Measurements from ENCODE around the gene PCYT1A.
"Not testable (repeated sequence)": the region's sequence is repeated elsewhere in the genome, so short reads cannot be mapped to it uniquely, and the experiment has no call there.

Gene PCYT1A

GRCh38 chr3:196287440-196288140 lies at the start of gene PCYT1A:
PCYT1A (minus strand) TSS chr3:196287726; CDS start chr3:196270531, 17,195 bp downstream.
- DNase-seq: peak; percentile 94

GRCh38 chr3:196336319-196337145 lies 49.0 kb upstream of the PCYT1A start:
- DNase-seq: no peak

- no peak for DNase-seq
Observed at GRCh38 chr3:196335503-196335948, 48.0 kb upstream of the PCYT1A start.

- no peak for DNase-seq
Observed at GRCh38 chr3:196334982-196335381, 47.5 kb upstream of the PCYT1A start.

- DNase-seq: no peak
Observed at GRCh38 chr3:196332168-196332567, 44.6 kb upstream of the PCYT1A start.

- no peak for DNase-seq
Observed at GRCh38 chr3:196327405-196327804, 39.9 kb upstream of the PCYT1A start.

- no peak for DNase-seq
Observed at GRCh38 chr3:196326936-196327335, 39.4 kb upstream of the PCYT1A start.

GRCh38 chr3:196323691-196324090 lies 36.2 kb upstream of the PCYT1A start:
- DNase-seq: peak; percentile 55

GRCh38 chr3:196323016-196323415 lies 35.5 kb upstream of the PCYT1A start:
- DNase-seq: no peak

- DNase-seq: no peak
Observed at GRCh38 chr3:196321162-196321561, 33.6 kb upstream of the PCYT1A start.

- DNase-seq: no peak
Observed at GRCh38 chr3:196320137-196320536, 32.6 kb upstream of the PCYT1A start.

- peak; percentile 92 for DNase-seq
Observed at GRCh38 chr3:196317687-196318467, 30.4 kb upstream of the PCYT1A start, which contains the start of gene DYNLT2B. DYNLT2B (minus strand) TSS chr3:196318240; CDS start chr3:196318152, 88 bp downstream.

GRCh38 chr3:196316799-196317686 lies 29.5 kb upstream of the PCYT1A start:
- not testable (repeated sequence) for DNase-seq

GRCh38 chr3:196315821-196316220 lies 28.3 kb upstream of the PCYT1A start:
- no peak for DNase-seq

GRCh38 chr3:196314597-196314996 lies 27.1 kb upstream of the PCYT1A start:
- no peak for DNase-seq

GRCh38 chr3:196314086-196314485 lies 26.6 kb upstream of the PCYT1A start:
- DNase-seq: not testable (repeated sequence)

GRCh38 chr3:196302960-196303359 lies 15.4 kb upstream of the PCYT1A start:
- DNase-seq: not testable (repeated sequence)

GRCh38 chr3:196302551-196302950 lies 15.0 kb upstream of the PCYT1A start:
- not testable (repeated sequence) for DNase-seq

GRCh38 chr3:196298521-196298920 lies 11.0 kb upstream of the PCYT1A start:
- no peak for DNase-seq

GRCh38 chr3:196292286-196292923 lies 4.9 kb upstream of the PCYT1A start:
- DNase-seq: no peak

GRCh38 chr3:196288141-196288460 lies 575 bp upstream of the PCYT1A start:
- no peak for DNase-seq

GRCh38 chr3:196287090-196287439 lies 461 bp downstream of the PCYT1A start:
- DNase-seq: peak; percentile 62
